ENCODE measurements around the gene EEF1E1.

EEF1E1 gene

GRCh38 chr6:8102122-8102958, at the start of gene EEF1E1:
Gene EEF1E1, minus strand, starts transcription at chr6:8102548. Its CDS starts 27 bp downstream, at chr6:8102521.
- DNase-seq (ENCODE audit: low read depth) = peak; percentile 97

GRCh38 chr6:8149350-8149749, 47.0 kb upstream of the EEF1E1 start:
- DNase-seq (ENCODE audit: low read depth) = no peak

- no peak for DNase-seq (ENCODE audit: low read depth)
These were observed 41.6 kb upstream of the EEF1E1 start for GRCh38 chr6:8143945-8144344.

GRCh38 chr6:8139451-8139850, 37.1 kb upstream of the EEF1E1 start:
- no peak for DNase-seq (ENCODE audit: low read depth)

- DNase-seq (ENCODE audit: low read depth) = no peak
These were observed 35.2 kb upstream of the EEF1E1 start for GRCh38 chr6:8137529-8137939.

- DNase-seq (ENCODE audit: low read depth) = no peak
These were observed 32.9 kb upstream of the EEF1E1 start for GRCh38 chr6:8135276-8135675.

- DNase-seq (ENCODE audit: low read depth) = no peak
These were observed 29.8 kb upstream of the EEF1E1 start for GRCh38 chr6:8132130-8132529.

GRCh38 chr6:8131265-8131897, 29.0 kb upstream of the EEF1E1 start:
- peak; percentile 8 for DNase-seq (ENCODE audit: low read depth)

GRCh38 chr6:8130399-8130798, 28.1 kb upstream of the EEF1E1 start:
- no peak for DNase-seq (ENCODE audit: low read depth)

GRCh38 chr6:8123236-8123635, 20.9 kb upstream of the EEF1E1 start:
- DNase-seq (ENCODE audit: low read depth) = no peak

GRCh38 chr6:8114956-8115355, 12.6 kb upstream of the EEF1E1 start:
- no peak for DNase-seq (ENCODE audit: low read depth)

GRCh38 chr6:8113131-8113654, 10.8 kb upstream of the EEF1E1 start:
- DNase-seq (ENCODE audit: low read depth) = no peak

GRCh38 chr6:8110725-8111124, 8.4 kb upstream of the EEF1E1 start:
- no peak for DNase-seq (ENCODE audit: low read depth)

GRCh38 chr6:8110117-8110721, 7.9 kb upstream of the EEF1E1 start:
- no peak for DNase-seq (ENCODE audit: low read depth)

- DNase-seq (ENCODE audit: low read depth) = no peak
These were observed 6.6 kb upstream of the EEF1E1 start for GRCh38 chr6:8108759-8109539.

GRCh38 chr6:8108031-8108660, 5.8 kb upstream of the EEF1E1 start:
- no peak for DNase-seq (ENCODE audit: low read depth)

- no peak for DNase-seq (ENCODE audit: low read depth)
These were observed 3.4 kb upstream of the EEF1E1 start for GRCh38 chr6:8105791-8106190.

GRCh38 chr6:8103726-8104125, 1.4 kb upstream of the EEF1E1 start:
- DNase-seq (ENCODE audit: low read depth) = no peak

- no peak for DNase-seq (ENCODE audit: low read depth)
These were observed 2.0 kb downstream of the EEF1E1 start for GRCh38 chr6:8100159-8100854.

GRCh38 chr6:8090650-8091049, 11.7 kb downstream of the EEF1E1 start:
- DNase-seq (ENCODE audit: low read depth) = no peak

GRCh38 chr6:8088886-8089285, 13.5 kb downstream of the EEF1E1 start:
- DNase-seq (ENCODE audit: low read depth) = no peak
